HG02588 (cell line): ENCODE results near the gene KRT222.

Experiments
- ATAC-seq: cut with Tn5 transposase; IDR thresholded peaks from one replicate; pipeline ENCODE4 v1.9.1; 2021; ENCODE audit warnings: mild to moderate bottlenecking, moderate library complexity; ENCODE audit not compliant: unreplicated experiment

Gene KRT222

GRCh38 chr17:40615841-40616476 is 49.0 kb downstream of the KRT222 start:
- no peak for ATAC-seq

- ATAC-seq = peak; percentile 66
These were observed 49.7 kb downstream of the KRT222 start for GRCh38 chr17:40615068-40615840.

- no peak for ATAC-seq
These were observed 50.4 kb downstream of the KRT222 start for GRCh38 chr17:40614431-40615067.

GRCh38 chr17:40613467-40614154 is 51.4 kb downstream of the KRT222 start:
- ATAC-seq = no peak

- no peak for ATAC-seq
These were observed 52.3 kb downstream of the KRT222 start for GRCh38 chr17:40612599-40613244.

- ATAC-seq = no peak
These were observed 53.0 kb downstream of the KRT222 start for GRCh38 chr17:40611840-40612474.

GRCh38 chr17:40610359-40610758 is 54.6 kb downstream of the KRT222 start:
- ATAC-seq = no peak

- ATAC-seq = no peak
These were observed 56.9 kb downstream of the KRT222 start for GRCh38 chr17:40608061-40608581.

- no peak for ATAC-seq
These were observed 57.3 kb downstream of the KRT222 start for GRCh38 chr17:40607641-40608040.

- no peak for ATAC-seq
These were observed 58.2 kb downstream of the KRT222 start for GRCh38 chr17:40606548-40607353.

- no peak for ATAC-seq
These were observed 59.7 kb downstream of the KRT222 start for GRCh38 chr17:40605306-40605705.
